NCI-H510A treated with DMSO at 0.1 percent for 48 hours (cell line): ENCODE results near the gene DUXA.

ENCODE experiments used
- DNase-seq: peaks from one replicate; lab custom pipeline; 2025; lab: John Stamatoyannopoulos, UW

DUXA gene

GRCh38 chr19:57105976-57106721 lies 61.1 kb downstream of the DUXA start:
- no peak for DNase-seq
